AG04450 (cell line): ENCODE data around the gene RAPGEF1. TPM values are rescaled to one million over a fixed set of nuclear protein-coding genes. Genes with fewer than 3 reads are reported as not detected.
"Not testable (repeated sequence)": the region's sequence is repeated elsewhere in the genome, so short reads cannot be mapped to it uniquely, and the experiment has no call there.

ENCODE experiments used
- CTCF ChIA-PET: fragments of 300-600, 350-600 bp; formaldehyde crosslinking; extraction: SDS; loops from one replicate; lab custom pipeline; 2022; ENCODE audit warnings: antibody characterized with exemption, inconsistent platforms; lab: Charles Lee
- POLR2A ChIA-PET: fragments of 350-600 bp; formaldehyde crosslinking; extraction: SDS; loops from one replicate; lab custom pipeline; 2021; ENCODE audit warnings: antibody characterized with exemption, inconsistent platforms; lab: Yijun Ruan, JAX
- DNase-seq: peaks from one replicate; pipeline ENCODE4 v3.0.0-alpha.2; 2011; ENCODE audit warnings: low read depth, low spot score
- H3K27ac ChIP-seq: one replicate; pipeline ENCODE4 v1.5.1; 2012; ENCODE audit warnings: low read depth, low read length, control low read depth
- H3K27me3 ChIP-seq: one replicate; pipeline ENCODE4 v1.6.0; 2012; ENCODE audit warnings: low read length; ENCODE audit not compliant: control insufficient read depth, insufficient read depth
- H3K4me3 ChIP-seq: 2 replicates; pipeline ENCODE4 v1.5.1; 2011; ENCODE audit warnings: mild to moderate bottlenecking, low read depth, low read length, control low read depth
- H3K9me3 ChIP-seq: 2 replicates; pipeline ENCODE4 v1.5.1; 2012; ENCODE audit warnings: low read length; ENCODE audit not compliant: control insufficient read depth, insufficient read depth
- polyA plus RNA-seq: library from polyadenylated mRNA; depleted of rRNA; stranded (reverse); fragments of >200 nt; gene quantifications from 2 replicates; pipeline ENCODE4 v1.2.3, GENCODE V29; 2011
- TF ChIP-seq, protein P1 (sequence below): IDR thresholded peaks from 2 replicates; pipeline ENCODE4 v1.5.1; 2011; ENCODE audit warnings: low read depth, low read length, control low read depth, inconsistent platforms

RAPGEF1 gene
- polyA plus RNA-seq, 1 experiment, result 27.6 TPM

DNA sequence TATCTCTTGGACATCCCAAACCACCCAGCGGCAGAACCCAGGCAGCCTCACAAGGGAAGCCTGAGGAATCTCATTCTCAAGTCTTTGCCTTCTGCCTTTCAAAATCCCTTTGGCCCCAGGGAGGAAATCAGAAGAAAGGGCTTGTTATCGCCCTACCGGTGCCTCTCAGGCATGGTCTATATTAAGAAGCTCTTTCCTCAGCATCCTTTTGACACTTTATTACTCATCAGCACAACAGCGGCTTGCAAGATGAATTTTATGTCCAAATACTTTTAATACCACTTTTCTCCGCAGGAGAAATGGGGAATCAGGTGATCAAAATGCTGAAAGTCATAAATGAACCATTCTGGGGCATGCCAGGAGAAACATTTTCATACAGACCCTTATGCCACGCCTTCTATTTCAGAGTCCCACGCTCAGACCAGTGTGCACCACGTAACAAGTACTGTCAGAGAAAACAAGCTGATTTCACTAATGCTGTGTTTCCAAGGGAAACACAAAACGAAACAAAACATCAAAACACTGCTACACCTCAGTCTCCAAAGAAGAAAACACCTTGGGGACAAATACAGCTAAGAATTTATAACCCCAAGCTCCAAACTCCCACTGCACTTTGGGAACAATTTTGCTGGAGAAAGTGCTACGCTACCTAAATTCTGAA is 30.0 kb downstream of the RAPGEF1 start:
- H3K27ac ChIP-seq, result no peak overlapping the region
- ChIA-PET CTCF (interaction anchor here (0.5 to 1.2 kb wide), 4 partner anchors 8 to 37 kb away, joined by 3 to 4 read pairs (median 3); no protein-coding TSS in a partner anchor), POLR2A (interaction anchor here (1.2 kb wide), 1 partner anchor 24 kb away, joined by 4 read pairs; no protein-coding TSS in a partner anchor)
- H3K9me3 ChIP-seq, result no peaks in the 10 kb centered on the region
- no peak for DNase-seq
- TF ChIP-seq, protein P1, sequence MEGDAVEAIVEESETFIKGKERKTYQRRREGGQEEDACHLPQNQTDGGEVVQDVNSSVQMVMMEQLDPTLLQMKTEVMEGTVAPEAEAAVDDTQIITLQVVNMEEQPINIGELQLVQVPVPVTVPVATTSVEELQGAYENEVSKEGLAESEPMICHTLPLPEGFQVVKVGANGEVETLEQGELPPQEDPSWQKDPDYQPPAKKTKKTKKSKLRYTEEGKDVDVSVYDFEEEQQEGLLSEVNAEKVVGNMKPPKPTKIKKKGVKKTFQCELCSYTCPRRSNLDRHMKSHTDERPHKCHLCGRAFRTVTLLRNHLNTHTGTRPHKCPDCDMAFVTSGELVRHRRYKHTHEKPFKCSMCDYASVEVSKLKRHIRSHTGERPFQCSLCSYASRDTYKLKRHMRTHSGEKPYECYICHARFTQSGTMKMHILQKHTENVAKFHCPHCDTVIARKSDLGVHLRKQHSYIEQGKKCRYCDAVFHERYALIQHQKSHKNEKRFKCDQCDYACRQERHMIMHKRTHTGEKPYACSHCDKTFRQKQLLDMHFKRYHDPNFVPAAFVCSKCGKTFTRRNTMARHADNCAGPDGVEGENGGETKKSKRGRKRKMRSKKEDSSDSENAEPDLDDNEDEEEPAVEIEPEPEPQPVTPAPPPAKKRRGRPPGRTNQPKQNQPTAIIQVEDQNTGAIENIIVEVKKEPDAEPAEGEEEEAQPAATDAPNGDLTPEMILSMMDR, result 0 out of 2 replicates have a peak, but pooled peaks have one; percentile 5
- H3K27me3 ChIP-seq, result no peaks in the 10 kb centered on the region
- no peak overlapping the region for H3K4me3 ChIP-seq

DNA sequence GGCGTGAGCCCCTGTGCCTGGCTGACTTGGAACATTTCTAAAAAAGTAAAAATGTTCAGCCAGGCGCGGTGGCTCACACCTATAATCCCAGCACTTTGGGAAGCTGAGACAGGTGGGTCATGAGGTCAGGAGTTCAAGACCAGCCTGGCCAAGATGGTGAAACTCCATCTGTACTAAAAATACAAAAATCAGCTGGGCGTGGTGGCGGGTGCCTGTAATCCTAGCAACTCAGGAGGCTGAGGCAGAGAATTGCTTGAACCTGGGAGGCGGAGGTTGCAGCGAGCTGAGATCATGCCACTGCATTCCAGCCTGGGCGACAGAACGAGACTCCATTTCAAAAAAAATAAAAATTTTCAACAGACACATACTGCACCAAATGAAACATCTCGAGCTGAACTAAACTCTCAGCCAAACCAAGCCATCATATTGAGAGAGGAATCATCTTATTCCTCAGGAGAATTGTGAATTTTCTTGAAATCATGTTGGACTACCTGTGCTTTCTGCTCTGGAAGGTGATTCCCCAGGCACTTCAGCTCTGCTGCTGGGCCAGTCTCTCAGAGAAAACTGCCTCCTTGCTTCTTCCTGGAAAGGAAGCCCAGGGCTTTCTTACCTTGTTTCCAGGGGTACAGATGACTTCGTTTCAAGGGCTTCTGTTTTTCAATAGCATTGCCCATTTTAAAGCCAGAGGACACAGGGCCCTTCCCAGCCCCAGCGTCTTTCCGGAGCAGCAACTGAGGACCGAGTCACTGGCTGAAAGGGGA is 30.7 kb downstream of the RAPGEF1 start:
- DNase-seq, H3K9me3 ChIP-seq, H3K27ac ChIP-seq, H3K27me3 ChIP-seq, H3K4me3 ChIP-seq: not testable (repeated sequence)
- CTCF ChIA-PET, result interaction anchor here (0.6 to 1.2 kb wide), 2 partner anchors 30 to 38 kb away, joined by 3 to 4 read pairs; no protein-coding TSS in a partner anchor
- POLR2A ChIA-PET, result interaction anchor here (1.2 kb wide), 1 partner anchor 24 kb away, joined by 4 read pairs; no protein-coding TSS in a partner anchor

DNA sequence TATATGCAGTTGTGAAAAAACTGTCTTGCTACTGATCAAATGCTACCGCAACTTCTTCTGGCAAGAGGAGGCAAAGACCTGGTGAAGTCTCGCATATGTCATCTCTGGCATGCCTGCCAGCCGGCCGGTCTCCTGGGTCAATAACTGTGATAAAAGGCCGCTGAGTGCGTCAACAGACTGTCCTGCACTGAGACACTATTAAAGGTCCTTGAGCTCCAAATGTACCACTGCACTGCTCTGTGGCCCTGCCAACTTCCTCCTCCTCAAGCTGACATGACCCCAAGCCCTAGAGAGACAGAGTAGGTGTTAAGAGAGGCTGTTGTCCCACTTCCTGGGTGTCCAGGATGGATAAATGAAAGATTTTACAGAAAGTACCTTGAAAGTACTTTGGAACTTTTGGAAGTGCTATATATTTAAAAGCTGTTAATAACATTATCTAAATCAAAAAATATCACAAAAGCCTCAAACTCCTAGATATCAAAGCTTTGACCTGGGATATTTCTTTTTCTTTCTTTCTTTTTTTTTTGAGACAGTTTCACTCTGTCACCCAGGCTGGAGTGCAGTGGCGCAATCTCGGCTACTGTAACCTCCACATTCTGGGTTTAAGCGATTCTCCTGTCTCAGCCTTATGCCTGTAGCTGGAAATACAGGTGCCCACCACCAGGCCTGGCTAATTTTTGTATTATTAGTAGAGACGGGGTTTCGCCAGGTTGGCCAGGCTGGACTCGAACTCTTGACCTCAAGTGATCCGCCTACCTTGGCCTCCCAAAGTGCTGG is 31.5 kb downstream of the RAPGEF1 start:
- TF ChIP-seq, protein P1, result no peak
- no peak for DNase-seq
- peak overlapping the region; percentile 34 for H3K27ac ChIP-seq
- H3K4me3 ChIP-seq, result no peak overlapping the region
- H3K9me3 ChIP-seq, result no peaks in the 10 kb centered on the region
- POLR2A ChIA-PET, result no interaction called here
- H3K27me3 ChIP-seq, result no peaks in the 10 kb centered on the region
- CTCF ChIA-PET, result no interaction called here

DNA sequence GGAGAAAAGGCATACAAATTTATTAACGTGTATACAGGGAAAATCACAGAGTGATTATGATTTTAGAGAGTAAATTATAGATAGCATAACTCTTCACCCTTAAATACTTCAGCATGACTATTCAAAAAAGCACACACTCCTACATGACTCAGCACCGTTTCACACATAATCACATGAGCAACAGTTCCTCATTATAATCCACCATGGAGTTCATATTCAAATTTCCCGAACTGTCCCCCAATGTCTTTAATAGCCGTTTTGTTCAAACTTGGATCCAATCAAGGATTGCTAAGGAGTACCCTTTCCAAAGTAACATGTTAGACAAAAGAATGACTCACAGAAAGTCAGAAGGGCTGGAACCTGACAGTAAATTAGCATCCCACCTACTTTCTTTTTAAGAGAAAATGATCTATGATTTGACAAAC is 32.1 kb downstream of the RAPGEF1 start:
- Histone ChIP-seq H3K27ac (peak overlapping the region; percentile 63), H3K9me3 (no peaks in the 10 kb centered on the region), H3K27me3 (no peaks in the 10 kb centered on the region), H3K4me3 (no peak overlapping the region)
- peak; percentile 26 for DNase-seq
- POLR2A ChIA-PET, result no interaction called here
- TF ChIP-seq, protein P1, result no peak
- CTCF ChIA-PET, result no interaction called here

DNA sequence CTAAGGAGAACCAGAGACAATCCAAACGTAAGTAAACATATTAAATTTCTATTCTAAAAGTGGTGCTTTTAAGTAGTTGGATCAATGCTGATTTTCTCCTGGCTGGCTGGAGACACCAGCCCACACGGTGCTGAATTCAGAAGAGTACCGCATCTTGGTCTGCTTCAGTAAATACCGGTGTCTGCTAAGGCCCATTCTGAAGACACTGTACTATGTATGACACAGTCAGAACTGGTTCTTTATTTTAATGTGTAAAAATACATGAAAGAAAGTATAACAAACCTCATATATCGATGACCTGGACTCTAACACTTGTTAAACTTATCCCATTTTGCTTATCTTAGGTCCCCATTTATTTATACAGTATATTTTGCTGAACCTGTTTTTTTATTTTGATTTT is 32.8 kb downstream of the RAPGEF1 start:
- DNase-seq, result no peak
- Histone ChIP-seq H3K27me3 (no peaks in the 10 kb centered on the region), H3K4me3 (no peak overlapping the region), H3K27ac (peak overlapping the region; percentile 63), H3K9me3 (no peaks in the 10 kb centered on the region)
- TF ChIP-seq, protein P1, result no peak
- CTCF ChIA-PET, result no interaction called here
- POLR2A ChIA-PET, result no interaction called here
